GM12864 (cell line): ENCODE measurements around the gene GABRG3.

Experiments used
- DNase-seq: peaks from one replicate; pipeline ENCODE4 v3.0.0-alpha.2; 2011; ENCODE audit warnings: low read depth
- H3K4me3 ChIP-seq: 2 replicates; pipeline ENCODE4 v1.5.1; 2011; ENCODE audit warnings: mild to moderate bottlenecking, low read depth, low read length, control low read depth
- CTCF ChIP-seq: IDR thresholded peaks from 2 replicates; pipeline ENCODE4 v1.5.1; 2011; ENCODE audit warnings: low read depth, mild to moderate bottlenecking, moderate library complexity, low read length, control low read depth, inconsistent platforms; ENCODE audit errors: missing control alignments

Gene GABRG3

DNA sequence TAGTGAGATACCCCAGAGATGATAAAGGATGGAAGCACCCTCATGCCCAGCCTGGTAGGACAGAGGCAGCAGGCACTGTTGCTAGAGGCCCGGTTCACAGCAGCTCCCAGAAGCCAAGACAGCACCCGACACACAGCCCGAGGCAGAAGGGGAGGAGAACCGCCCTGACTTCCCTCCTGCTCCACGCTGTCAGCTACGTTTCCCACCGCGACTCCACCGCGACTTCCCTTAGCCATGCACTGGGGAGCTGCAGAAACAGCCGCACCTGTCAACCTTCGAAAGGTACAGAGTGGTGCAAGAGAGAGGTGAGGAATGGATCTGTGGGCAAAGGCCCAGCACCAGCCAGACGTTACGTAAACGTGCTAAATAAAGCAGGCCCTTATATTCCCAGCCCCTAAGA lies 529.2 kb downstream of the GABRG3 start:
- DNase-seq, result no peak
- no peak for TF ChIP-seq CTCF
- no peak overlapping the region for H3K4me3 ChIP-seq

DNA sequence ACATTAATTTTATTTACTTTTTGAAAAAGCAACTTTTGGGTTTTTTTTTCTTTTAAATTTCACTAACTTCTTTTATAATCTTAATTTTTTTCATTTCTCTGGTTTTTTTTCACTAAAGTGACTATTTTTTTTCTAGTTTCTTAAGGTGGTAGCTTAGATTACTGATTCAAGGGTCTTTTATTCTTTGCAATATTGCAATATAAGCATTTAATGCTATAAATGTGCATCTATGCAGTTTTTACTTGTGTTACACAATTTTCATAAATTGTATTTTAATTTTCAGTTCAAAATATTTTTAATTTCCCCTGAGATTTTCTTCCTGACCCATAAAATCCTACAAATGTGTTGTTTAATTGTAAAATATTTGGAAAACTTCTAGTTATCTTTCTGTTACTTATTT lies 535.8 kb downstream of the GABRG3 start:
- TF ChIP-seq CTCF, result no peak
- no peak for DNase-seq
- no peak overlapping the region for H3K4me3 ChIP-seq

DNA sequence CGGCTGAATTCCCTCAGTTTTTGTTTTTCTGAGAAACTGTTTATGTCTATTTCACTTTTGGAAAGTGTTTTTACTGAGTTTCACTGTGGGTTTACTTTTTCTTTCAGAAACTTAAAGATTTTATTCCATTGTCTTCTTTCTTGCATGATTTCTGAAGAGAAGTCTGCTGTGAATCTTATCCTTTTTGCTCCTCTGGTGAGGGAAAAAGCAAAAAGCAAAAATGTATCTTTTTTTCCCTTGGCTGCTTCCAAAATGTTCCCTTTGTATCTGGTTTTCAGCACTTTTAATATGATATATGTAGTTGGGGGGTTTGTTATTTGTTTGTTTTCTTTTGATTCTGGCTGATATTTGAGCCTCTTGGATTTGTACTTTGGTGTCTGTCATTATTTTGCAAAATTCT lies 538.0 kb downstream of the GABRG3 start:
- DNase-seq, result no peak
- no peak overlapping the region for H3K4me3 ChIP-seq
- TF ChIP-seq CTCF, result no peak

DNA sequence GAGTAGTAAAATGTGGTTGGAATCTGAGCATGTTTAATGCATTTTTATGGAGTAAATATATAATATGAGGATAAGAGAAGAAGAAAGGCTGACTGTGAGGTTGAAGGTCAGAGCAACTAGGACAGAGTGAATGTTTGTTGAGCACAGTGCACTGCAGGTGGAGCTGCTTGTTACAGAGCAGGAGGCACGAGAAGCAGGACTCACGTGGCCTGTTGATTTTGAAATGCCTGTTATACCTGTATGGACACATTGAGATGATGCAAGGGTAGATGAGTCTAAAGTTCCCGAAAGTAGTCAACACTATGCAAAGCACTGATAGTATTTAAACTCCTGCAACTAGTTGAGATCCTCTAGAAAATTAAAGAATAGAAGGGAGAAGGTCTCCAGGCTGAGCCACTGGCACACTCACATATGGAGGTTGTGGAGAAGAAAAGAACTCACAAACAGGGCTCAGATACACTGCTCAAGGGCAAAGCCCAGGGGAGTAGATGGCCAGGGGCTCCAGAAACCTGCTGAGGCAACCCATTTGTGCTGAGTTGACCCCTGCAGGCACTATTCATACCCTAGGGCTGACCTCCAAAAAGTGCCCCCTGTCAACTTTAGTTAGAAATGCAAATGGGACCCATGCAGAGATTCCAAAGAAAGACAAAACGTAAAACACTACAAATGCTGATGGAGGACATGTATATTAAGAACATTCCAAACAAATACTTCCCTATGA lies 541.5 kb downstream of the GABRG3 start:
- no peak for DNase-seq
- no peak for TF ChIP-seq CTCF
- H3K4me3 ChIP-seq, result no peak overlapping the region

- H3K4me3 ChIP-seq, result no peak overlapping the region
- no peak for TF ChIP-seq CTCF
- no peak for DNase-seq
Observed at GRCh38 chr15:27514526-27514925, 543.5 kb downstream of the GABRG3 start.

DNA sequence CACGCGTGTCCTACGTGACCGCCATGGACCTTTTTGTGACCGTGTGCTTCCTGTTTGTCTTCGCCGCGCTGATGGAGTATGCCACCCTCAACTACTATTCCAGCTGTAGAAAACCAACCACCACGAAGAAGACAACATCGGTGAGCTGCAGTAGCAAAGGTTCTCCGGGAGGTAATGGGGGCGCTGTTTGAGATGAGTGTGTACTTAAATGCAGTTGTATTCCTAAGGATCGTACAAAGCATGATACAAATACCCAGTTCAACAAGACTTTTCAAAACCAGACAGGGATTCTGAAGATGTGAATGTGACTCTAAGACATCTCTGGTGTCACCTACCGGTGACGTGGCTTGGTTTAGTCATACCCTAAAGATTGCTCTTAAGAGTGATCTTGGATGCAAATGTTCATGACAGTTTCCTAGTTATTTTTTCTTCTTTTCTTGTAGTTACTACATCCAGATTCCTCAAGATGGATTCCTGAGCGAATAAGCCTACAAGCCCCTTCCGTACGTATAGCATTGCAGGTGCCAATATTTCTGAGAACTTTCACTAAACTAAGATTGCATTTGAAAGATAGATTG lies 556.6 kb downstream of the GABRG3 start:
- DNase-seq, result no peak
- TF ChIP-seq CTCF, result no peak
- H3K4me3 ChIP-seq, result no peak overlapping the region

- DNase-seq, result no peak
- no peak for TF ChIP-seq CTCF
- H3K4me3 ChIP-seq, result no peak overlapping the region
Observed at GRCh38 chr15:27529399-27529798, 558.4 kb downstream of the GABRG3 start.
